ENCODE results near the gene TLK2.

TLK2 gene

GRCh38 chr17:62614142-62614541 is 135.5 kb downstream of the TLK2 start:
- peaks cover 33 to 86% (median 54%) of the 10 kb centered on the region in 3 donors for H3K36me3 ChIP-seq
- intact Hi-C loops (cut with DNase I; ENCODE audit: low total_unique reads): no loop called here
- no peak for DNase-seq
- H3K4me1 ChIP-seq: no peaks in the 10 kb centered on the region
- TF ChIP-seq CTCF (IDR thresholded peaks at IDR 0.05): no peak
- H3K27me3 ChIP-seq: no peaks in the 10 kb centered on the region
- H3K27ac ChIP-seq: no peak overlapping the region
- H3K9me3 ChIP-seq: no peaks in the 10 kb centered on the region
- H3K4me3 ChIP-seq: no peak overlapping the region

- TF ChIP-seq CTCF (IDR thresholded peaks at IDR 0.05): no peak
- Histone ChIP-seq H3K4me3 (no peak overlapping the region), H3K4me1 (no peaks in the 10 kb centered on the region), H3K9me3 (no peaks in the 10 kb centered on the region), H3K27me3 (no peaks in the 10 kb centered on the region), H3K27ac (no peak overlapping the region), H3K36me3 (peaks cover 25 to 73% (median 40%) of the 10 kb centered on the region in 3 donors)
- no peak for DNase-seq
- intact Hi-C loops (cut with DNase I; ENCODE audit: low total_unique reads): no loop called here
Measured at GRCh38 chr17:62615503-62615902, 136.9 kb downstream of the TLK2 start.

GRCh38 chr17:62616993-62617893 is 138.6 kb downstream of the TLK2 start:
- DNase-seq: no peak
- no peak overlapping the region for H3K4me3 ChIP-seq
- no peaks in the 10 kb centered on the region for H3K9me3 ChIP-seq
- H3K4me1 ChIP-seq: no peaks in the 10 kb centered on the region
- peaks cover 15 to 55% (median 29%) of the 10 kb centered on the region in 3 donors for H3K36me3 ChIP-seq
- no peak for TF ChIP-seq CTCF (IDR thresholded peaks at IDR 0.05)
- no peak overlapping the region for H3K27ac ChIP-seq
- intact Hi-C loops (cut with DNase I; ENCODE audit: low total_unique reads): no loop called here
- no peaks in the 10 kb centered on the region for H3K27me3 ChIP-seq

- no peaks in the 10 kb centered on the region for H3K9me3 ChIP-seq
- TF ChIP-seq CTCF (IDR thresholded peaks at IDR 0.05): no peak
- no peak for DNase-seq
- no peak overlapping the region for H3K4me3 ChIP-seq
- no peaks in the 10 kb centered on the region for H3K4me1 ChIP-seq
- intact Hi-C loops (cut with DNase I; ENCODE audit: low total_unique reads): no loop called here
- no peaks in the 10 kb centered on the region for H3K27me3 ChIP-seq
- peaks cover 15 to 48% (median 22%) of the 10 kb centered on the region in 3 donors for H3K36me3 ChIP-seq
- no peak overlapping the region for H3K27ac ChIP-seq
Measured at GRCh38 chr17:62617894-62618472, 139.4 kb downstream of the TLK2 start.

- intact Hi-C loops (cut with DNase I; ENCODE audit: low total_unique reads): no loop called here
- H3K27ac ChIP-seq: no peak overlapping the region
- peaks cover 9 to 41% (median 14%) of the 10 kb centered on the region in 3 donors for H3K36me3 ChIP-seq
- H3K27me3 ChIP-seq: no peaks in the 10 kb centered on the region
- H3K4me1 ChIP-seq: no peaks in the 10 kb centered on the region
- TF ChIP-seq CTCF (IDR thresholded peaks at IDR 0.05): no peak
- H3K4me3 ChIP-seq: no peak overlapping the region
- no peaks in the 10 kb centered on the region for H3K9me3 ChIP-seq
- no peak for DNase-seq
Measured at GRCh38 chr17:62618647-62619416, 140.2 kb downstream of the TLK2 start.
